H9 (cell line): ENCODE data around the gene NUDT3. TPM values are rescaled to one million over a fixed set of nuclear protein-coding genes. Genes with fewer than 3 reads are reported as not detected.
A peak's percentile ranks its signal among the peaks of the same experiment; 100 is the strongest.

Experiments
- DNase-seq: peaks from one replicate; pipeline ENCODE4 v3.0.0-alpha.2; 2017
- H2AFZ ChIP-seq: one replicate; pipeline ENCODE4 v1.6.1; 2013; ENCODE audit warnings: mild to moderate bottlenecking, low read length, control low read depth, moderate library complexity
- H2AK5ac ChIP-seq: 2 replicates; pipeline ENCODE4 v1.6.1; 2013; ENCODE audit warnings: low read length, control low read depth, mixed read lengths; ENCODE audit not compliant: insufficient read length
- H2BK120ac ChIP-seq: one replicate; pipeline ENCODE4 v1.6.1; 2013; ENCODE audit warnings: low read depth, mild to moderate bottlenecking, low read length, control low read depth, inconsistent platforms; ENCODE audit not compliant: poor library complexity, severe bottlenecking
- H2BK12ac ChIP-seq: 2 replicates; pipeline ENCODE4 v1.6.1; 2013; ENCODE audit warnings: low read length, control low read depth, mixed read lengths, low read depth; ENCODE audit not compliant: insufficient read length
- H2BK15ac ChIP-seq: 2 replicates; pipeline ENCODE4 v1.6.1; 2013; ENCODE audit warnings: low read depth, low read length, control low read depth
- H2BK20ac ChIP-seq: one replicate; pipeline ENCODE4 v1.6.1; 2013; ENCODE audit warnings: low read depth, mild to moderate bottlenecking, low read length, control low read depth, inconsistent platforms; ENCODE audit not compliant: poor library complexity, severe bottlenecking
- H2BK5ac ChIP-seq: 2 replicates; pipeline ENCODE4 v1.6.1; 2013; ENCODE audit warnings: low read length, control low read depth, mixed read lengths; ENCODE audit not compliant: insufficient read length
- H3K14ac ChIP-seq: 2 replicates; pipeline ENCODE4 v1.6.1; 2013; ENCODE audit warnings: low read length, control low read depth; ENCODE audit not compliant: insufficient read depth
- H3K18ac ChIP-seq: 2 replicates; pipeline ENCODE4 v1.6.1; 2013; ENCODE audit warnings: low read depth, mild to moderate bottlenecking, mixed read lengths, low read length, control low read depth; ENCODE audit not compliant: insufficient read length
- H3K23ac ChIP-seq: 2 replicates; pipeline ENCODE4 v1.6.1; 2013; ENCODE audit warnings: low read length, control low read depth, mixed read lengths, low read depth; ENCODE audit not compliant: insufficient read length
- H3K23me2 ChIP-seq: 2 replicates; pipeline ENCODE4 v1.6.1; 2013; ENCODE audit warnings: low read depth, mild to moderate bottlenecking, mixed read lengths, low read length, control low read depth; ENCODE audit not compliant: insufficient read length, poor library complexity, severe bottlenecking
- H3K27ac ChIP-seq: 2 replicates; pipeline ENCODE4 v1.5.1; 2013; ENCODE audit warnings: low read length, control low read depth, mixed read lengths, low read depth; ENCODE audit not compliant: insufficient read length
- H3K27me3 ChIP-seq: 2 replicates; pipeline ENCODE4 v1.6.1; 2013; ENCODE audit warnings: low read length, control low read depth, inconsistent platforms; ENCODE audit not compliant: insufficient read depth
- H3K4ac ChIP-seq: 2 replicates; pipeline ENCODE4 v1.6.1; 2013; ENCODE audit warnings: low read depth, mild to moderate bottlenecking, control low read depth, inconsistent platforms, low read length, moderate library complexity
- H3K4me1 ChIP-seq: 2 replicates; pipeline ENCODE4 v1.6.1; 2013; ENCODE audit warnings: low read length, control low read depth, inconsistent platforms; ENCODE audit not compliant: insufficient read depth
- H3K4me2 ChIP-seq: 2 replicates; pipeline ENCODE4 v1.6.1; 2013; ENCODE audit warnings: low read length, control low read depth, mixed read lengths; ENCODE audit not compliant: insufficient read length, insufficient read depth
- H3K56ac ChIP-seq: 2 replicates; pipeline ENCODE4 v1.6.1; 2013; ENCODE audit warnings: low read depth, mild to moderate bottlenecking, mixed read lengths, low read length, control low read depth; ENCODE audit not compliant: insufficient read length
- H3K79me1 ChIP-seq: 2 replicates; pipeline ENCODE4 v1.6.1; 2013; ENCODE audit warnings: low read depth, mild to moderate bottlenecking, moderate library complexity, low read length, control low read depth, inconsistent platforms; ENCODE audit not compliant: insufficient read depth, poor library complexity, severe bottlenecking
- H3K79me2 ChIP-seq: 2 replicates; pipeline ENCODE4 v1.6.1; 2013; ENCODE audit warnings: low read length, control low read depth, inconsistent platforms; ENCODE audit not compliant: insufficient read depth
- H3K9ac ChIP-seq: 2 replicates; pipeline ENCODE4 v1.6.1; 2013; ENCODE audit warnings: low read length, control low read depth, mixed read lengths; ENCODE audit not compliant: insufficient read length; ENCODE audit errors: extremely low read depth
- H3K9me3 ChIP-seq: one replicate; pipeline ENCODE4 v1.6.1; 2013; ENCODE audit warnings: low read depth, low read length, inconsistent platforms; ENCODE audit not compliant: control insufficient read depth
- H3T11ph ChIP-seq: one replicate; pipeline ENCODE4 v1.6.1; 2013; ENCODE audit warnings: mild to moderate bottlenecking, low read length, control low read depth, inconsistent platforms
- H4K20me1 ChIP-seq: one replicate; pipeline ENCODE4 v1.6.1; 2013; ENCODE audit not compliant: control insufficient read depth, insufficient read length, insufficient read depth
- H4K5ac ChIP-seq: 2 replicates; pipeline ENCODE4 v1.6.1; 2013; ENCODE audit warnings: low read depth, mild to moderate bottlenecking, mixed read lengths, low read length, control low read depth; ENCODE audit not compliant: insufficient read length
- H4K8ac ChIP-seq: replicated peaks from 2 replicates; pipeline ENCODE4 v1.6.1; 2013; ENCODE audit warnings: low read length, control low read depth, mixed read lengths, low read depth; ENCODE audit not compliant: insufficient read length
- H4K91ac ChIP-seq: 2 replicates; pipeline ENCODE4 v1.6.1; 2013; ENCODE audit warnings: low read depth, mild to moderate bottlenecking, moderate library complexity, mixed read lengths, low read length, control low read depth; ENCODE audit not compliant: insufficient read length
- H3K27ac Mint-ChIP-seq, 3 experiments: 2 replicates in 2 of 3; 3 replicates in 1 of 3; pipeline ENCODE4 v1.8.0; 2020 to 2021; ENCODE audit warnings: mixed read lengths in 3 of 3, mild to moderate bottlenecking in 1 of 3, moderate library complexity in 1 of 3
- H3K27me3 Mint-ChIP-seq: 2 replicates; pipeline ENCODE4 v1.8.0; 2021; ENCODE audit warnings: low read depth, mild to moderate bottlenecking, moderate library complexity, mixed read lengths
- H3K36me3 Mint-ChIP-seq, 3 experiments: 2 replicates in 2 of 3; 3 replicates in 1 of 3; pipeline ENCODE4 v1.8.0; 2020 to 2021; ENCODE audit warnings: low read depth in 3 of 3, mixed read lengths in 3 of 3; ENCODE audit not compliant: insufficient read depth in 1 of 3
- H3K4me1 Mint-ChIP-seq, 2 experiments: 2 replicates each; pipeline ENCODE4 v1.8.0; 2020; ENCODE audit warnings: mixed read lengths in 2 of 2
- H3K4me3 Mint-ChIP-seq, 2 experiments: 2 replicates in 1 of 2; 3 replicates in 1 of 2; pipeline ENCODE4 v1.8.0; 2020 to 2021; ENCODE audit warnings: mild to moderate bottlenecking in 2 of 2, mixed read lengths in 2 of 2, moderate library complexity in 1 of 2
- H3K9me3 Mint-ChIP-seq, 2 experiments: 2 replicates in 1 of 2; 3 replicates in 1 of 2; pipeline ENCODE4 v1.8.0; 2020; ENCODE audit warnings: mild to moderate bottlenecking in 2 of 2, mixed read lengths in 2 of 2, moderate library complexity in 1 of 2
- WGBS: extraction: QIAGEN DNeasy Blood & Tissue Kit; methylation state at CpG from one replicate; pipeline ENCODE4 v1.1.7; 2013; ENCODE audit warnings: missing lambda C conversion rate, low lambda C conversion rate, mixed read lengths; ENCODE audit not compliant: insufficient read length; ENCODE audit errors: extremely low coverage; 5-methylcytosine and 5-hydroxymethylcytosine counted together
- total RNA-seq: library from RNA; stranded (reverse); gene quantifications from 2 replicates; pipeline ENCODE4 v1.2.1, GENCODE V29; 2021
- TF ChIP-seq, protein P1 (sequence below): fragments of 200-600 bp; sonication (generic); conservative IDR thresholded peaks from 3 replicates; pipeline ENCODE4 v1.8.0; 2021; ENCODE audit warnings: antibody characterized with exemption, mild to moderate bottlenecking

NUDT3 gene
- total RNA-seq, 1 experiment from 2014 or later = 23.6 TPM

DNA sequence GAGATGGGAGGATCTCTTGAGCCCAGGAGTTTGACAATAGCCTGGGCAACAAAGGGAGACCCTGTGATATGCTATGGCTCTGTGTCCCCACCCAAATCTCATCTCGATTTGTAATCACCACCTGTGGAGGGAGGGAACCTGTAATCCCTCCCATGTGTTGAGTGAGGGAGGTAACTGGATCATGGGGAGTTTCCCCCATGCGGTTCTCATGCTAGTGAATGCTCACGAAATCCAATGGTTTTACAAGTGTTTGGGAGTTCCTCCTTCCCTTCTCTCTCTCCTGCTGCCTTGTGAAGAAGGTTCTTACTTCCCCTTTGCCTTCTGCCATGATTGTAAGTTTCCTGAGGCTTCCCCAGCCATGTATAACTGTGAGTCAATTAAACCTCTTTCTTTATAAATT lies 3.4 kb downstream of the NUDT3 start:
- Histone ChIP-seq H3K18ac (no peak overlapping the region), H2AK5ac (no peak overlapping the region), H3K4me2 (no peak overlapping the region), H3K27ac (no peak overlapping the region), H3K14ac (no peak overlapping the region), H4K8ac (no peak overlapping the region), H2BK120ac (no peak overlapping the region), H4K5ac (no peak overlapping the region), H2BK12ac (no peak overlapping the region), H3K79me1 (no peaks in the 10 kb centered on the region), H3K9me3 (no peaks in the 10 kb centered on the region), H2BK20ac (no peak overlapping the region), H2BK5ac (no peak overlapping the region), H3K23ac (no peak overlapping the region), H3K23me2 (peaks cover 9% of the 10 kb centered on the region), H3K56ac (no peak overlapping the region), H3K4me1 (peaks cover 1% of the 10 kb centered on the region), H3T11ph (no peak overlapping the region), H3K9ac (no peak overlapping the region), H4K91ac (no peak overlapping the region), H2AFZ (no peak overlapping the region), H4K20me1 (no peaks in the 10 kb centered on the region), H3K4ac (no peak overlapping the region), H3K27me3 (no peaks in the 10 kb centered on the region), H2BK15ac (no peak overlapping the region), H3K79me2 (peaks cover 24% of the 10 kb centered on the region; the same call in 1 of the 2 replicates)
- no peak overlapping the region for H3K4me3 Mint-ChIP-seq
- no peak for DNase-seq
- H3K27ac Mint-ChIP-seq = peak overlapping the region in 2 of 3 experiments; percentile 10 to 21; a peak in 2 of 7 replicates
- no peaks in the 10 kb centered on the region for H3K27me3 Mint-ChIP-seq
- H3K4me1 Mint-ChIP-seq = peaks cover 36 to 50% of the 10 kb centered on the region in 2 experiments
- WGBS = no CpG with 5 or more reads among the region's 3 CpGs
- TF ChIP-seq, protein P1, sequence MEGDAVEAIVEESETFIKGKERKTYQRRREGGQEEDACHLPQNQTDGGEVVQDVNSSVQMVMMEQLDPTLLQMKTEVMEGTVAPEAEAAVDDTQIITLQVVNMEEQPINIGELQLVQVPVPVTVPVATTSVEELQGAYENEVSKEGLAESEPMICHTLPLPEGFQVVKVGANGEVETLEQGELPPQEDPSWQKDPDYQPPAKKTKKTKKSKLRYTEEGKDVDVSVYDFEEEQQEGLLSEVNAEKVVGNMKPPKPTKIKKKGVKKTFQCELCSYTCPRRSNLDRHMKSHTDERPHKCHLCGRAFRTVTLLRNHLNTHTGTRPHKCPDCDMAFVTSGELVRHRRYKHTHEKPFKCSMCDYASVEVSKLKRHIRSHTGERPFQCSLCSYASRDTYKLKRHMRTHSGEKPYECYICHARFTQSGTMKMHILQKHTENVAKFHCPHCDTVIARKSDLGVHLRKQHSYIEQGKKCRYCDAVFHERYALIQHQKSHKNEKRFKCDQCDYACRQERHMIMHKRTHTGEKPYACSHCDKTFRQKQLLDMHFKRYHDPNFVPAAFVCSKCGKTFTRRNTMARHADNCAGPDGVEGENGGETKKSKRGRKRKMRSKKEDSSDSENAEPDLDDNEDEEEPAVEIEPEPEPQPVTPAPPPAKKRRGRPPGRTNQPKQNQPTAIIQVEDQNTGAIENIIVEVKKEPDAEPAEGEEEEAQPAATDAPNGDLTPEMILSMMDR = no peak
- H3K36me3 Mint-ChIP-seq = peaks cover 0 to 3% (median 0%) of the 10 kb centered on the region in 3 experiments; a peak in 1 of 7 replicates
- H3K9me3 Mint-ChIP-seq = no peaks in the 10 kb centered on the region
